ENCODE data around the gene PPT1. TPM values are rescaled to one million over a fixed set of nuclear protein-coding genes. Genes with fewer than 3 reads are reported as not detected.

Gene PPT1
- total and polyA plus RNA-seq, 2 of the 8 experiments (the other 6 are each of a cell fraction or from before 2014, with no cell fraction given), result 77.1 to 150 TPM

GRCh38 chr1:40030528-40031135, 66.4 kb downstream of the PPT1 start (continued):
- TF ChIP-seq CHD7 (IDR thresholded peaks at IDR 0.05; ENCODE audit: insufficient replicate concordance, low read length) (no peak), USF2 (IDR thresholded peaks at IDR 0.05; ENCODE audit: low read length) (no peak), JUND (IDR thresholded peaks at IDR 0.05; ENCODE audit: low read length) (no peak), BCL11A (IDR thresholded peaks at IDR 0.05; ENCODE audit: low read depth in 2 of 2, low read length in 2 of 2) (no peak), MAFK (IDR thresholded peaks at IDR 0.05; ENCODE audit: low read depth, low read length) (no peak), NRF1 (IDR thresholded peaks at IDR 0.05; ENCODE audit: low read depth, low read length) (no peak), KDM5A (IDR thresholded peaks at IDR 0.05; ENCODE audit: low read length) (no peak)

Data from H1 (cell line).